Measurements from ENCODE around the gene TIPIN. TPM values are rescaled to one million over a fixed set of nuclear protein-coding genes. Genes with fewer than 3 reads are reported as not detected.

Gene TIPIN
- total RNA-seq, 1 experiment from 2014 or later: 14.2 TPM

- Histone ChIP-seq H3K4me1 (ENCODE audit: insufficient read depth, low read length) (no peaks in the 10 kb centered on the region), H3K4me2 (ENCODE audit: low read length) (no peak overlapping the region), H3K4me3 (ENCODE audit: low read length) (no peak overlapping the region), H3K9ac (ENCODE audit: low read length) (no peak overlapping the region), H3K27ac (ENCODE audit: low read length) (no peak overlapping the region), H3F3A (ENCODE audit: low read length, unreplicated experiment) (no peaks in the 10 kb centered on the region), H2AFZ (ENCODE audit: low read length) (no peak overlapping the region), H3K9me2 (replicated peaks; ENCODE audit: low read length) (no peaks in the 10 kb centered on the region), H3K9me3 (ENCODE audit: low read length) (no peaks in the 10 kb centered on the region), H4K20me1 (ENCODE audit: low read length) (no peaks in the 10 kb centered on the region), H3K79me2 (ENCODE audit: low read length) (no peaks in the 10 kb centered on the region), H3K27me3 (ENCODE audit: low read length) (no peaks in the 10 kb centered on the region), H3K36me3 (ENCODE audit: low read depth, low read length) (peaks cover 2% of the 10 kb centered on the region; the same call in 1 of the 2 replicates)
- CTCF ChIA-PET: no interaction called here
- BruUV-seq (replicated peaks): no TSS peak
- DNase-seq: no peak
- ATAC-seq: no peak
- POLR2A ChIA-PET (ENCODE audit: unreplicated experiment): no interaction called here
- intact Hi-C loops (cut with micrococcal nuclease): no loop called here
- no peak for TF ChIP-seq CTCF (conservative IDR thresholded peaks at IDR 0.05; ENCODE audit: low read depth, low read length)
- no peak for TF ChIP-seq EZH2phosphoT487 (IDR thresholded peaks at IDR 0.05; ENCODE audit: borderline replicate concordance, low read length)
- no peak for TF ChIP-seq EZH2 (IDR thresholded peaks at IDR 0.05; ENCODE audit: low read length, unreplicated experiment)
These were observed 53.8 kb downstream of the TIPIN start for GRCh38 chr15:66302489-66303278.

GRCh38 chr15:66298803-66299251 is 57.7 kb downstream of the TIPIN start:
- no peak for DNase-seq
- no peaks in the 10 kb centered on the region for H3F3A ChIP-seq (ENCODE audit: low read length, unreplicated experiment)
- peaks cover 2% of the 10 kb centered on the region; the same call in 1 of the 2 replicates for H3K36me3 ChIP-seq (ENCODE audit: low read depth, low read length)
- no peak overlapping the region for H3K27ac ChIP-seq (ENCODE audit: low read length)
- POLR2A ChIA-PET (ENCODE audit: unreplicated experiment): no interaction called here
- no peak overlapping the region for H3K9ac ChIP-seq (ENCODE audit: low read length)
- H4K20me1 ChIP-seq (ENCODE audit: low read length): no peaks in the 10 kb centered on the region
- no peaks in the 10 kb centered on the region for H3K27me3 ChIP-seq (ENCODE audit: low read length)
- ATAC-seq: no peak
- TF ChIP-seq EZH2 (IDR thresholded peaks at IDR 0.05; ENCODE audit: low read length, unreplicated experiment) (no peak), EZH2phosphoT487 (IDR thresholded peaks at IDR 0.05; ENCODE audit: borderline replicate concordance, low read length) (no peak), CTCF (conservative IDR thresholded peaks at IDR 0.05; ENCODE audit: low read depth, low read length) (no peak)
- intact Hi-C loops (cut with micrococcal nuclease): loop anchor here (10.0 kb wide), 1 partner anchor 206 kb away; the partner anchor contains the start of genes RPL4 and ZWILCH
- H3K9me2 ChIP-seq (replicated peaks; ENCODE audit: low read length): no peaks in the 10 kb centered on the region
- no peak overlapping the region for H2AFZ ChIP-seq (ENCODE audit: low read length)
- H3K9me3 ChIP-seq (ENCODE audit: low read length): no peaks in the 10 kb centered on the region
- BruUV-seq (replicated peaks): no TSS peak
- CTCF ChIA-PET: no interaction called here
- H3K4me2 ChIP-seq (ENCODE audit: low read length): no peak overlapping the region
- H3K4me1 ChIP-seq (ENCODE audit: insufficient read depth, low read length): peaks cover 22% of the 10 kb centered on the region
- H3K79me2 ChIP-seq (ENCODE audit: low read length): peaks cover 29% of the 10 kb centered on the region
- no peak overlapping the region for H3K4me3 ChIP-seq (ENCODE audit: low read length)

DNA sequence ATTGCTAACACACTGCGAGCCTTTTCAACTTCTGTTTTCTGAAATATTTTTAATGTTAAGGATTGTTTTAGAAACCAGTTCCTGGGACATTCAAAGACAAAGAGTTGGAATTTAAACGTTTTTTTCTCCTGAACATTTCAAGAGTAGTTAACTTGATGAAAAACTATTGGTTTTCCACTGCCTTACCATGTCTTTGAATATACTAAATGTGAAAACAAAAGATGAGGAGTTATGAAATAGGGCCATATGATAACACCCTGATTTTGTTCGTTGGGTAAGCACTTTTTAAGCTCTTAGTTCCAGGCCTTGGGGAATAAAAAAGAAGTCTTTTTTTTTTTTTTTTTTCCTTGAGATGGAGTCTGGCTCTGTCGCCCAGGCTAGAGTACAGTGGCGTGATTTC is 60.3 kb downstream of the TIPIN start:
- Histone ChIP-seq H3F3A (ENCODE audit: low read length, unreplicated experiment) (no peaks in the 10 kb centered on the region), H3K9ac (ENCODE audit: low read length) (no peak overlapping the region), H3K27me3 (ENCODE audit: low read length) (no peaks in the 10 kb centered on the region), H3K36me3 (ENCODE audit: low read depth, low read length) (peaks cover 2% of the 10 kb centered on the region; the same call in 1 of the 2 replicates), H3K27ac (ENCODE audit: low read length) (no peak overlapping the region), H3K4me1 (ENCODE audit: insufficient read depth, low read length) (peaks cover 27% of the 10 kb centered on the region), H3K9me3 (ENCODE audit: low read length) (no peaks in the 10 kb centered on the region), H3K4me3 (ENCODE audit: low read length) (no peak overlapping the region), H4K20me1 (ENCODE audit: low read length) (no peaks in the 10 kb centered on the region), H3K4me2 (ENCODE audit: low read length) (peak overlapping the region; percentile 99; the same call in 1 of the 2 replicates), H2AFZ (ENCODE audit: low read length) (no peak overlapping the region), H3K79me2 (ENCODE audit: low read length) (peaks cover 38% of the 10 kb centered on the region), H3K9me2 (replicated peaks; ENCODE audit: low read length) (no peaks in the 10 kb centered on the region)
- intact Hi-C loops (cut with micrococcal nuclease): loop anchor here (10.0 kb wide), 1 partner anchor 209 kb away; the partner anchor contains the start of genes RPL4 and ZWILCH
- ChIA-PET POLR2A (ENCODE audit: unreplicated experiment) (no interaction called here), CTCF (no interaction called here)
- ATAC-seq (no peak), DNase-seq (no peak)
- BruUV-seq (replicated peaks): no TSS peak
- no peak for TF ChIP-seq EZH2phosphoT487 (IDR thresholded peaks at IDR 0.05; ENCODE audit: borderline replicate concordance, low read length)
- TF ChIP-seq EZH2 (IDR thresholded peaks at IDR 0.05; ENCODE audit: low read length, unreplicated experiment): no peak
- no peak for TF ChIP-seq CTCF (conservative IDR thresholded peaks at IDR 0.05; ENCODE audit: low read depth, low read length)

Measured in PC-3 (cell line).